Left renal cortex interstitium (tissue), 4 donors: ENCODE data around the gene OSTC. TPM values are rescaled to one million over a fixed set of nuclear protein-coding genes. Genes with fewer than 3 reads are reported as not detected.

Experiments
- DNase-seq, 4 donors: peaks; one replicate each; pipeline ENCODE4 v3.0.0-alpha.2; 2013; ENCODE audit warnings: low read depth in 4 of 4, low spot score in 2 of 4, missing footprints in 1 of 4
- polyA plus RNA-seq, 4 donors: library from polyadenylated mRNA; unstranded; fragments of 120-200 nt; gene quantifications; one replicate each; pipeline ENCODE4 v1.2.1, GENCODE V29; 2013; ENCODE audit not compliant: insufficient read length in 4 of 4

OSTC gene
- polyA plus RNA-seq, 4 donors = 206 to 285 (median 256) TPM

DNA sequence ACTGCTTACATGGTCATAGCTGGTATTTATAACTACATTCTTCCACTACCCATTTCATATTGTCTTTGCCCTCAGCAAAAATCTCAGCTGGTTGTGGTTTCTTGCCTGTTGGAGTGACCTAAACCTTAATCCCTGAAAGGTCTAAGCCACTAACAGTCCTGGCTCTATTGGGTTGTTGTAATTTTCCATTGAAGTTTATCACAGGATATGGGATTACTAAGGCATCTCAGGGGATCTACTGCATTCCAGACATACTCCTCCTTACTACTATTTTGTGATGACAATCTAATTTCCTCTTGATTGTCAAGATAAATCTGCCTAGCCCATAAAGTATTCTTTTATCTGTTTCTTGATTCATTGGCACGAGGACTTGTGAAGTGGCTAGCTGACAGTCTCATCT is 6.2 kb upstream of the OSTC start:
- DNase-seq = no peak

DNA sequence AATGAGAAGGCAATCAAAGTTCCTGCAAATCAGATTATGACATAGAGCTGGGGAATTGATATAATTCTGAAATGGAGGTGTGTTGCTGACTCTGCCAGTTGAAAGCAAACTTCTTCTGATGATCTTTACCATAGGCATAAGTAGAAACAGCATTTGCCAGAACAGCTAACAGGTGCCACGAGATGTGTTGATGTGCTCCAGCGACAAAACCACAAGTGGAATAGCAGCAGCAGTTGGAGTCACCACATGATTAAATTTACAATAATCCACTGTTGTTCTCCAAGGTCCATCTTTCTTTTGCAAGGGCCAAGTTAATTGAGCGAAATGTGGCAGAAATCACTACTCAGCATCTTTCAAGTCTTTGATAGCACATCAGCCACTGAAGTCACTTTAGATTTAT is 3.7 kb upstream of the OSTC start:
- DNase-seq = no peak

DNA sequence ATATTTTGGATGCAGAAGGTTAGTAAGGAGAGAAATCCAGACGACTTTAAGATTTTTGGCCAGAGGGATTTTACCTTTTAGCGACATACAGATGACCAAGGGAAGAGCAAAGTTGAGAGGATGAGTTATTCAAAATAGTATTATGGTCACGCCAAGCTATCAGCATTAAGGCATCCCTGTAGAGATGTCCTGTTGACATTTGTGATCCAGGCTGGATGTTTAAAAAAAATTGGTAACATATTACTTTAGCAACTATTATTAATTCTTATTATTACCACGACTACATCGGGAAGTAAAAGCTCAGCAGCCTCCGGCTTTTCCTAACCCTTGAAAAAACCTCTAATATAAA is 562 bp upstream of the OSTC start:
- DNase-seq = no peak

- DNase-seq = peak in 3 of 4 donors; percentile 2 to 52 (median 21)
These were observed 804 bp downstream of the OSTC start for GRCh38 chr4:108651014-108651791.

GRCh38 chr4:108662629-108663028 is 12.2 kb downstream of the OSTC start:
- peak; percentile 18 to 57 (median 40) for DNase-seq

- no peak for DNase-seq
These were observed 24.1 kb downstream of the OSTC start for GRCh38 chr4:108674356-108674977.

GRCh38 chr4:108681321-108681809 is 31.0 kb downstream of the OSTC start:
- DNase-seq = no peak

DNA sequence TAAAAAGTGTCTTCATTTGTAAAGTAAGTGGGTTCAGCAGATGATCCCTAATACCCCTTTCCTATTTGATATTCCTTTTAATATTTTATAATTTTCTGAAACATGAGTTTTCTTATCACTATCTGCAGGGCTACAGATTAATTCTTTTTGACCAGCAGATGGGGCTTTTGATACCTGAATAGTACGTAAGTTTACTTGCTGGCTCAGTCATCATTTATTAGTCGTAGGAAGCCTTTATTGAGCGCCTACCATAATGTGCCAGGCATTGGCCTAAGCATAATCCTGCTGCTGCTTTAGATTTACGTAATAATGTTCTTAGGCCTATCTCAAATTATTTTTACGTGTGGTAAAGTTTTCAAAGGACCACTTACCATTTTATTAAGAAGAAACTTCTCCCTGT is 33.1 kb downstream of the OSTC start:
- DNase-seq = no peak

DNA sequence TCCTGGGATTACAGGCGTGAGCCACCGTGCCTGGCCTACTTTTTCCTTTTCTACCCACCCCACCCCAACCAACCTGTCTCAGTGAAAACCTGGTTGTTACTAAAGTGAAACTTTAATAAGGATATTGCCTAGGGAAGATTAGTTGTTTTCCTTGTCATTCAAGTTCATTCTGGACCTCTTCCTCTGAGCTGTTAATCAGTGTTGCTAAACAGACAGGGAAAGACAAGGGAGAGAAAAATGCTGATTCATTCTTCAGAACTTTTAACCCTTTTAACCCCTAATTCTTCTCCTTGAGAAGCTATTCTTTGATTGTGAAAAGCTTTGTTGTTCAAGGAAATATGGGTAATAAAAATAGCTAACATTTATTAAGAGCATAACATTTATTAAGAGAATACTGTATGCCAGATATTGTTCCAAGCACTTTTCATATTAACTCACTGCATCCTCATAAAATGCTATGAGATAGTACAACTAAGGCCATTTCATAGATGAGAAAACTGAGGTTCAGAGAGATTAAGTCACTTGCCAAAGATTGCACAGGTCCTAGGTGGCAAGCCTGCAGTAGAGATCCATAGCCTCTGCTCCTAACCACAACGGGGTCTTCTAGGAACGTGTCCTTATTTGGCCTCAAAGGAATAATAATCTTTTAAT is 34.8 kb downstream of the OSTC start:
- DNase-seq = no peak

GRCh38 chr4:108690738-108691137 is 40.3 kb downstream of the OSTC start:
- no peak for DNase-seq

GRCh38 chr4:108693211-108693610 is 42.8 kb downstream of the OSTC start:
- DNase-seq = no peak

DNA sequence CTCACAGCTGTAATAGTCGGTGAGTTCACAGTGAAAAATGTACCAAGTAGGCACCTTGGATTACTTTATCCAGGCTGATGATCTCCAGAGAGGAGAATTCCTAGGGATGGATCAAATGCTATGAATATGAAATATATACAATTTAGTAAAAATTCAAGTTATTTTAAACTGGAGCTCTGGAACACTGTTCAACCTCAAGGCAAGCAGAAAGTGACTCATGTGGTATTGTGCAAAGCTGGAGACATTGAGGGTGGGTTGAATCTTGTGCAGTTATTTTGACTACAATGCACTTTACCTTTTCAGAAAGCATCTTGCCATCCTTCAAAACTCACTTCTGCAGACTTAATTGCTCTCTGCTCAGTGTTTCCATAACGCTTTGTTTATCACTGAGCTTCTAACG is 43.4 kb downstream of the OSTC start:
- no peak for DNase-seq

- no peak for DNase-seq
These were observed 44.0 kb downstream of the OSTC start for GRCh38 chr4:108694423-108694822.

DNA sequence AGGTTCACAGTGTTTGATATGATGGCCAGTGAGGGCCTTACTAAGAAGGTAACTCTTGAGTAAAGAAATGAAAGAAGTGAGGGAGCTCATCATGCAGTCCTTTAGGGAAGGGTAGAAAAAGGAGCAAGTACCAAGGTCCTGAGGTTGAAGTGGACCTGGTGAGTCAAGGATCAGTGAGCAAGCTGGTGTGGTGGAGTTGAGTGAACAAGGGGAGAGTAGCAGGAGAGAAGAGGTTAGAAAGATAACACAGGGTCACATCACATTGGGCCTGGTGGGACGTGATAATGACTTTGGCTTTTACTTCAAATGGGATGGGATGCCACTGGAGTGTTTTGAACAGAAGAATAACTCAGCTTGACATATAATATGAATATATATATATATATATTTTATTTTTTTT is 44.7 kb downstream of the OSTC start:
- DNase-seq = no peak

GRCh38 chr4:108696160-108696559 is 45.8 kb downstream of the OSTC start:
- DNase-seq = no peak

DNA sequence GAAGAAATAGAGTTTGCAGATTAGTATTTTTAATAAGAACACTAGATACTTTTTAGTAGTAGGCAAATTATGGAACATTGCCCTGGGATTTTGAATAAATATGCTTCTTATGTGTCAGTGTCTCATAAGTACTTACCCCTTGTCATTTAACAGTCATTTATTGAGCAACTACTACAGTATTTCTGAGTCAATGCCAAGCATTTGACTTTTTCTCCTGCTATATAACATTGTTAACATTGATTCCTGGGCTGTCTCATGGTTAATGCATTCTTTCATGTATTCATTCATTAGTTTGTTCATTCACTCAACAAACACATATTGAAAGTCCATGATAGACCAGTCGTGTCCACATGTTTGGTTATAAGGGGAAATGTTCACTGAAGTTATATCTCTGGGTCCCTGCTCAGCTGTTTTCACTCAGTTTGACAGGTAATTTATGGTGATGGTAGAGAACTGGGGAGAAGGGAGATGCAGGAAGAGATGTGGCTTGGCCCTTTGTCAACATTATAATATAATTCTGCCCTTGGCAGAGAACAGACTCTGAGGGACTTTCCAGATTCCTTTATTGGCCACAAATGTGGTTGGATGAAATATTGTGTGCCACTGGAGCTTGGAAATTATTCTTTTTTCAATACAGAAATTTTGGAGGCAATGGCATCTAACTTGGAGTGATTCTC is 49.8 kb downstream of the OSTC start:
- no peak for DNase-seq

DNA sequence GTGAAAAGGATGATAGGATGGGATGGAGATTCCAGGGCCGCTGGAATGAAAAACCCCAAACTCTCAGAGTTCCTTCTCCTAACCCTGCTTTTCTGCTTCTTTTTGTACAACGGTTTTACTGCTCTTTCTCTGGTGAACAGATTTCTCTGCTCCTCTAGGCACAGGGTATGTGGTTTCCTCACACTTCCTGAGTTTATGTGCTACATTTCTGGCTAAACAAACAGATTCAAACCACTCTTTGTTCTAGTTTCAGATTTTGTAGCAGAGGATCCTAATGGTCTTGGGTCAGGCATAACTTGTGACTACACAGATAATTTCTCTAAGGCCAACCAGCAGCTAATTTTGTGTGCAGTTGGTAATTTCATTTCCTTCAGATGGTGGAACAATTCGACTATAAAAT is 52.6 kb downstream of the OSTC start:
- DNase-seq = no peak

GRCh38 chr4:108703370-108703769 is 53.0 kb downstream of the OSTC start:
- no peak for DNase-seq

DNA sequence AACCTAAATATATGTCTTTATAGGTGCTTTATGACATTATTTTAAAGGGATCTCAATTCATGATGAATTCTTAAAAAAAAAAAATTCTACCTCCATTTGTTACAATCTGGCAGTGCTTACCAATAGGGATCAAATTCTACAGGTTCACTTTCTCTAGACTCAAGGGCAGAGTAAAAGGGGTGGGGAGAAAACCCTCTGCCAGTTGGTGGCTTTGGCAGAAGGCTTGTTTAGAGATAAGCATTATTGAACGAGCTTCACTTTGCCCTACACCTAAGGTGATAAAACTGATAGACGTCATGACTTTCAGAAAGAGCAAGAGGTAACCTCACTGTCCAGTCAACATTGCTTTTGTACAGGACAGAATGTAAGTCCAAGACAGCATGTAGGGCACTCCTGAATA is 53.6 kb downstream of the OSTC start:
- DNase-seq = no peak

DNA sequence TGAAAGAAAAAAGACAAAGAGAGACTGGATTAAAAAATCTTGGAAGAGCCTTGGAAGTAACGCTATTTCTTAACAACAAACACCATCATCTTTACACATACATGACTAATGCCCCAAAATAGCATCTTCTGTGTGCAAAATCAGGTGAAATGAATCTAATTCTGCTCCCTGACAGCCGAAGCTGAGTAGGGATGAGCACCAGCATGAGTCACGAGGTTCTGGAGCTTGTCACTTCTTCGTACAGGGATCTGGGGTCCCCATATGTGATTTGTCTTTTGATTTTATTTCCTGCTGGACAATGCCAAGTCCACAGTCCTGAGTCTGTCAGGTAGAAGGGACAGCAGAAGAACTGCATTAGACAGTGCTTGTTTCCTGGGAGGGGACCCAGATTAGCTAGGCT is 55.9 kb downstream of the OSTC start:
- no peak for DNase-seq

DNA sequence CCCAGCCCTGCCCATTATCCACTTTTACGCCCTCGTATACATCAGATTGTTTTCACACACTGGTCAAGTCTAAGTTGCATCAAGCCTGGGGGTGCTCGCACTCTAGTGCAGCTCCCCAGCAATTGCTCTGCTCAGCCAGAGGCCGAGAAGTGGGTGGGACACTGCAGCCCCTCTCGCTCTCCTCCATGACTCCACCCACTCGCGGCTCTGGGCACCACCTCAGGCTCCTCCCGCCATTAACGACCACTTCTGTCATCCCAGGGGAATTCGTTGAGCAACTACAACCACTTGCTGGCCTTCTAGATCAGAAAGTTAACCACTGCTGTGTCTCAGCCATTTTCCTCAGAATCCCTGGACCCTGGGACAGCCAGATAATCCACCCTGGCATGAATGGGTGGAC is 58.8 kb downstream of the OSTC start:
- DNase-seq = no peak
